OCI-LY1 (cell line): ENCODE results near the gene KDM4B.

Experiments used
- CTCF ChIP-seq: fragments of 200-600 bp; sonication (generic), shearing (Covaris generic); IDR thresholded peaks from 2 replicates; pipeline ENCODE4 v1.5.1; 2017; ENCODE audit warnings: mild to moderate bottlenecking, antibody characterized with exemption, low read length, moderate library complexity, mixed read lengths
- EZH2 ChIP-seq: fragments of 200-600 bp; sonication (generic), shearing (Covaris generic); IDR thresholded peaks from 2 replicates; pipeline ENCODE4 v1.8.0; 2017; ENCODE audit warnings: borderline replicate concordance, mixed run types, mild to moderate bottlenecking, antibody characterized with exemption, low read length, moderate library complexity, mixed read lengths

- TF ChIP-seq CTCF (no peak), EZH2 (no peak)
Measured at GRCh38 chr19:5191091-5191490, 222.2 kb downstream of the KDM4B start.
